HCT116 (cell line): ENCODE measurements around the gene ADARB1. TPM values are rescaled to one million over a fixed set of nuclear protein-coding genes. Genes with fewer than 3 reads are reported as not detected.

ENCODE experiments used
- ATAC-seq: fragments of 200-7000 bp; cut with Tn5 transposase; 2 replicates; pipeline ENCODE4 v1.9.1; 2020; ENCODE audit warnings: mild to moderate bottlenecking, moderate library complexity
- BruUV-seq: library from RNA; stranded (reverse); fragments of 400-500 nt; replicated peaks from 2 replicates; lab custom pipeline; 2021; lab: Mats Ljungman, UMichigan
- CTCF ChIA-PET: fragments of 300-600 bp; sonication (Branson Sonifier 250); formaldehyde crosslinking; loops from one replicate; lab custom pipeline; 2021; ENCODE audit warnings: antibody characterized with exemption; lab: Charles Lee
- POLR2A ChIA-PET: fragments of 300-600, 350-600 bp; sonication (Branson Sonifier 250); formaldehyde crosslinking; loops from one replicate; lab custom pipeline; 2021; ENCODE audit warnings: antibody characterized with exemption; lab: Charles Lee
- RAD21 ChIA-PET, 2 experiments: fragments of 300-600 bp; sonication (Branson Sonifier 250); formaldehyde crosslinking; loops; one replicate each; lab custom pipeline; 2023; ENCODE audit warnings: low total read pairs in 2 of 2; ENCODE audit not compliant: uncharacterized antibody in 2 of 2, unreplicated experiment in 2 of 2, low non-redundant PET in 1 of 2; lab: Charles Lee
- DNase-seq: peaks from one replicate; pipeline ENCODE4 v3.0.0-alpha.2; 2010; ENCODE audit warnings: low read depth, low spot score
- H2AFZ ChIP-seq: fragments of 200-600 bp; shearing (Covaris generic), sonication (generic); 2 replicates; pipeline ENCODE4 v1.6.1; 2017; ENCODE audit warnings: low read depth, mixed run types, mixed read lengths, antibody characterized with exemption, low read length; ENCODE audit not compliant: poor library complexity, severe bottlenecking
- H3K27ac ChIP-seq: 2 replicates; pipeline ENCODE4 v1.5.1; 2012; ENCODE audit warnings: low read depth, low read length
- H3K27me3 ChIP-seq: fragments of 200-600 bp; sonication (generic); 2 replicates; pipeline ENCODE4 v1.6.1; 2016; ENCODE audit warnings: mixed run types, low read length, mixed read lengths; ENCODE audit not compliant: insufficient read depth
- H3K36me3 ChIP-seq, 2 experiments: fragments of 200-500 bp in 1 of 2; fragments of 200-600 bp in 1 of 2; sonication (Bioruptor generic) in 1 of 2; sonication (generic) in 1 of 2; 2 replicates each; pipeline versions ENCODE4 v1.5.1 to v1.6.1; 2014 to 2016; ENCODE audit warnings: low read length in 2 of 2, inconsistent platforms in 1 of 2, mixed read lengths in 1 of 2, mixed run types in 1 of 2; ENCODE audit not compliant: insufficient read depth in 2 of 2, control insufficient read depth in 1 of 2
- H3K4me1 ChIP-seq, 2 experiments: fragments of 200-600 bp in 1 of 2; sonication (generic) in 1 of 2; 2 replicates each; pipeline versions ENCODE4 v1.5.1 to v1.6.1; 2012 to 2017; ENCODE audit warnings: low read length in 2 of 2, inconsistent platforms in 1 of 2, mild to moderate bottlenecking in 1 of 2, mixed read lengths in 1 of 2, mixed run types in 1 of 2, moderate library complexity in 1 of 2; ENCODE audit not compliant: insufficient read depth in 2 of 2, control insufficient read depth in 1 of 2
- H3K4me2 ChIP-seq: fragments of 200-600 bp; sonication (generic); 2 replicates; pipeline ENCODE4 v1.6.1; 2017; ENCODE audit warnings: mixed run types, low read length, mixed read lengths
- H3K4me3 ChIP-seq, 2 experiments: fragments of 200-600 bp in 1 of 2; sonication (generic) in 1 of 2; replicated peaks in 1 of 2; 2 replicates each; pipeline ENCODE4 v1.5.1; 2011 to 2016; ENCODE audit warnings: low read length in 2 of 2, control low read depth in 1 of 2, low read depth in 1 of 2, mild to moderate bottlenecking in 1 of 2, mixed read lengths in 1 of 2, mixed run types in 1 of 2
- H3K79me2 ChIP-seq: fragments of 200-600 bp; sonication (generic); 2 replicates; pipeline ENCODE4 v1.6.1; 2017; ENCODE audit warnings: mild to moderate bottlenecking, mixed run types, low read length, moderate library complexity, mixed read lengths; ENCODE audit not compliant: insufficient read depth
- H3K9ac ChIP-seq: fragments of 200-600 bp; sonication (generic); 2 replicates; pipeline ENCODE4 v1.6.1; 2016; ENCODE audit warnings: low read length, mixed read lengths
- H3K9me2 ChIP-seq: fragments of 200-600 bp; sonication (generic), shearing (Covaris generic); 2 replicates; pipeline ENCODE4 v1.6.1; 2017; ENCODE audit warnings: mixed run types, mild to moderate bottlenecking, moderate library complexity; ENCODE audit not compliant: insufficient read depth
- H3K9me3 ChIP-seq, 2 experiments: fragments of 200-500 bp in 1 of 2; fragments of 200-600 bp in 1 of 2; sonication (Bioruptor generic) in 1 of 2; sonication (generic) in 1 of 2; 2 replicates each; pipeline ENCODE4 v1.6.1; 2014 to 2017; ENCODE audit warnings: low read length in 2 of 2, mixed read lengths in 2 of 2, inconsistent platforms in 1 of 2, low read depth in 1 of 2, mild to moderate bottlenecking in 1 of 2, mixed run types in 1 of 2, moderate library complexity in 1 of 2; ENCODE audit not compliant: control insufficient read depth in 1 of 2, insufficient read depth in 1 of 2
- H4K20me1 ChIP-seq: fragments of 200-600 bp; sonication (generic), shearing (Covaris generic); 2 replicates; pipeline ENCODE4 v1.6.1; 2017; ENCODE audit warnings: mixed run types, mild to moderate bottlenecking, moderate library complexity; ENCODE audit not compliant: insufficient read depth
- CBX3 ChIP-seq: IDR thresholded peaks from 2 replicates; pipeline ENCODE4 v1.6.1; 2012; ENCODE audit warnings: low read depth
- ELF1 ChIP-seq: IDR thresholded peaks from 2 replicates; pipeline ENCODE4 v1.6.1; 2012; ENCODE audit warnings: low read depth, borderline replicate concordance
- EZH2 ChIP-seq: fragments of 200-600 bp; sonication (generic); IDR thresholded peaks from 2 replicates; pipeline ENCODE4 v1.6.1; 2017; ENCODE audit warnings: antibody characterized with exemption, mixed run types
- EZH2phosphoT487 ChIP-seq: fragments of 200-600 bp; IDR thresholded peaks from 2 replicates; pipeline ENCODE4 v1.6.1; 2018; ENCODE audit warnings: antibody characterized with exemption, borderline replicate concordance
- JUND ChIP-seq: IDR thresholded peaks from 2 replicates; pipeline ENCODE4 v1.6.1; 2012
- POLR2A ChIP-seq: IDR thresholded peaks from 2 replicates; pipeline ENCODE4 v1.7.0; 2011; ENCODE audit warnings: borderline replicate concordance; ENCODE audit not compliant: insufficient read depth, insufficient read length; ENCODE audit errors: extremely low read depth
- RAD21 ChIP-seq: IDR thresholded peaks from 2 replicates; pipeline ENCODE4 v1.6.1; 2012; ENCODE audit warnings: low read depth, mild to moderate bottlenecking
- REST ChIP-seq: IDR thresholded peaks from 2 replicates; pipeline ENCODE4 v1.6.1; 2012; ENCODE audit warnings: low read depth
- SP1 ChIP-seq: IDR thresholded peaks from 2 replicates; pipeline ENCODE4 v1.6.1; 2012; ENCODE audit warnings: low read depth
- YY1 ChIP-seq: IDR thresholded peaks from 2 replicates; pipeline ENCODE4 v1.6.1; 2011; ENCODE audit warnings: low read length, low read depth, moderate library complexity, mild to moderate bottlenecking; ENCODE audit not compliant: insufficient replicate concordance; ENCODE audit errors: extremely low read depth
- ZBTB33 ChIP-seq: IDR thresholded peaks from 2 replicates; pipeline ENCODE4 v1.6.1; 2011; ENCODE audit warnings: mild to moderate bottlenecking, low read length, moderate library complexity; ENCODE audit not compliant: insufficient replicate concordance; ENCODE audit errors: extremely low read depth
- ZFX ChIP-seq: fragments of 450-650 bp; IDR thresholded peaks from 2 replicates; pipeline ENCODE4 v1.6.1; 2017
- ZNF274 ChIP-seq: fragments of 200-500 bp; sonication (Bioruptor generic); IDR thresholded peaks from 2 replicates; pipeline ENCODE4 v1.6.1; 2014; ENCODE audit warnings: mild to moderate bottlenecking, low read depth, low read length, inconsistent platforms
- intact Hi-C: fragments of 100-400 bp; cut with micrococcal nuclease; formaldehyde crosslinking; loops from 2 replicates; pipeline ENCODE4 v1.10.0; 2022
- total RNA-seq: library from RNA; stranded (reverse); gene quantifications from one replicate; pipeline ENCODE4 v1.2.1, GENCODE V29; 2021; ENCODE audit not compliant: unreplicated experiment

ADARB1 gene
- total RNA-seq, 1 experiment from 2014 or later: 13.5 TPM

GRCh38 chr21:45029948-45030681, 44.3 kb upstream of the ADARB1 start:
- TF ChIP-seq POLR2A: no peak
- TF ChIP-seq, all 23 proteins: peak for 0
- no peak overlapping the region for H3K27ac ChIP-seq
- no peaks in the 10 kb centered on the region for H4K20me1 ChIP-seq
- RAD21 ChIA-PET: no interaction called here
- no peaks in the 10 kb centered on the region for H3K36me3 ChIP-seq
- no peak overlapping the region for H3K4me2 ChIP-seq
- no peaks in the 10 kb centered on the region for H3K27me3 ChIP-seq
- POLR2A ChIA-PET: interaction anchor here (0.6 kb wide), 1 partner anchor 16 kb away, joined by 3 read pairs; no protein-coding TSS in a partner anchor
- H3K4me1 ChIP-seq: no peaks in the 10 kb centered on the region
- CTCF ChIA-PET: no interaction called here
- intact Hi-C loops: no loop called here
- H3K9me2 ChIP-seq: no peaks in the 10 kb centered on the region
- H2AFZ ChIP-seq: no peak overlapping the region
- DNase-seq (no peak), ATAC-seq (no peak)
- BruUV-seq: no TSS peak
- H3K79me2 ChIP-seq: no peaks in the 10 kb centered on the region
- no peaks in the 10 kb centered on the region for H3K9me3 ChIP-seq
- H3K9ac ChIP-seq: no peak overlapping the region
- no peak overlapping the region for H3K4me3 ChIP-seq

GRCh38 chr21:45030682-45031570, 43.5 kb upstream of the ADARB1 start:
- ATAC-seq: no peak
- Histone ChIP-seq H3K4me1 (no peaks in the 10 kb centered on the region), H3K27me3 (no peaks in the 10 kb centered on the region), H4K20me1 (no peaks in the 10 kb centered on the region), H3K9me3 (no peaks in the 10 kb centered on the region; a peak in 1 of 4 replicates), H3K9me2 (no peaks in the 10 kb centered on the region), H2AFZ (no peak overlapping the region), H3K4me2 (no peak overlapping the region), H3K79me2 (no peaks in the 10 kb centered on the region), H3K36me3 (no peaks in the 10 kb centered on the region), H3K9ac (no peak overlapping the region), H3K27ac (no peak overlapping the region), H3K4me3 (no peak overlapping the region)
- no TSS peak for BruUV-seq
- ChIA-PET POLR2A (no interaction called here), RAD21 (no interaction called here), CTCF (no interaction called here)
- no peak for DNase-seq
- intact Hi-C loops: no loop called here
- TF ChIP-seq YY1: no peak
- no peak for TF ChIP-seq CBX3
- no peak for TF ChIP-seq ZFX
- TF ChIP-seq EZH2: no peak
- no peak for TF ChIP-seq EZH2phosphoT487
- TF ChIP-seq JUND: no peak
- TF ChIP-seq RAD21: no peak
- no peak for TF ChIP-seq REST
- no peak for TF ChIP-seq SP1
- no peak for TF ChIP-seq ZBTB33
- no peak for TF ChIP-seq ELF1
- no peak for TF ChIP-seq ZNF274
- no peak for TF ChIP-seq POLR2A
